H9 (cell line): Measurements from ENCODE around the gene ARMC5. TPM values are rescaled to one million over a fixed set of nuclear protein-coding genes. Genes with fewer than 3 reads are reported as not detected.

ENCODE experiments used
- DNase-seq: peaks from one replicate; pipeline ENCODE4 v3.0.0-alpha.2; 2017
- H2AFZ ChIP-seq: one replicate; pipeline ENCODE4 v1.6.1; 2013; ENCODE audit warnings: mild to moderate bottlenecking, low read length, control low read depth, moderate library complexity
- H2AK5ac ChIP-seq: 2 replicates; pipeline ENCODE4 v1.6.1; 2013; ENCODE audit warnings: low read length, control low read depth, mixed read lengths; ENCODE audit not compliant: insufficient read length
- H2BK120ac ChIP-seq: one replicate; pipeline ENCODE4 v1.6.1; 2013; ENCODE audit warnings: low read depth, mild to moderate bottlenecking, low read length, control low read depth, inconsistent platforms; ENCODE audit not compliant: poor library complexity, severe bottlenecking
- H2BK12ac ChIP-seq: 2 replicates; pipeline ENCODE4 v1.6.1; 2013; ENCODE audit warnings: low read length, control low read depth, mixed read lengths, low read depth; ENCODE audit not compliant: insufficient read length
- H2BK15ac ChIP-seq: 2 replicates; pipeline ENCODE4 v1.6.1; 2013; ENCODE audit warnings: low read depth, low read length, control low read depth
- H2BK20ac ChIP-seq: one replicate; pipeline ENCODE4 v1.6.1; 2013; ENCODE audit warnings: low read depth, mild to moderate bottlenecking, low read length, control low read depth, inconsistent platforms; ENCODE audit not compliant: poor library complexity, severe bottlenecking
- H2BK5ac ChIP-seq: 2 replicates; pipeline ENCODE4 v1.6.1; 2013; ENCODE audit warnings: low read length, control low read depth, mixed read lengths; ENCODE audit not compliant: insufficient read length
- H3K14ac ChIP-seq: 2 replicates; pipeline ENCODE4 v1.6.1; 2013; ENCODE audit warnings: low read length, control low read depth; ENCODE audit not compliant: insufficient read depth
- H3K18ac ChIP-seq: 2 replicates; pipeline ENCODE4 v1.6.1; 2013; ENCODE audit warnings: low read depth, mild to moderate bottlenecking, mixed read lengths, low read length, control low read depth; ENCODE audit not compliant: insufficient read length
- H3K23ac ChIP-seq: 2 replicates; pipeline ENCODE4 v1.6.1; 2013; ENCODE audit warnings: low read length, control low read depth, mixed read lengths, low read depth; ENCODE audit not compliant: insufficient read length
- H3K23me2 ChIP-seq: 2 replicates; pipeline ENCODE4 v1.6.1; 2013; ENCODE audit warnings: low read depth, mild to moderate bottlenecking, mixed read lengths, low read length, control low read depth; ENCODE audit not compliant: insufficient read length, poor library complexity, severe bottlenecking
- H3K27ac ChIP-seq: 2 replicates; pipeline ENCODE4 v1.5.1; 2013; ENCODE audit warnings: low read length, control low read depth, mixed read lengths, low read depth; ENCODE audit not compliant: insufficient read length
- H3K27me3 ChIP-seq: 2 replicates; pipeline ENCODE4 v1.6.1; 2013; ENCODE audit warnings: low read length, control low read depth, inconsistent platforms; ENCODE audit not compliant: insufficient read depth
- H3K4ac ChIP-seq: 2 replicates; pipeline ENCODE4 v1.6.1; 2013; ENCODE audit warnings: low read depth, mild to moderate bottlenecking, control low read depth, inconsistent platforms, low read length, moderate library complexity
- H3K4me1 ChIP-seq: 2 replicates; pipeline ENCODE4 v1.6.1; 2013; ENCODE audit warnings: low read length, control low read depth, inconsistent platforms; ENCODE audit not compliant: insufficient read depth
- H3K4me2 ChIP-seq: 2 replicates; pipeline ENCODE4 v1.6.1; 2013; ENCODE audit warnings: low read length, control low read depth, mixed read lengths; ENCODE audit not compliant: insufficient read length, insufficient read depth
- H3K56ac ChIP-seq: 2 replicates; pipeline ENCODE4 v1.6.1; 2013; ENCODE audit warnings: low read depth, mild to moderate bottlenecking, mixed read lengths, low read length, control low read depth; ENCODE audit not compliant: insufficient read length
- H3K79me1 ChIP-seq: 2 replicates; pipeline ENCODE4 v1.6.1; 2013; ENCODE audit warnings: low read depth, mild to moderate bottlenecking, moderate library complexity, low read length, control low read depth, inconsistent platforms; ENCODE audit not compliant: insufficient read depth, poor library complexity, severe bottlenecking
- H3K79me2 ChIP-seq: 2 replicates; pipeline ENCODE4 v1.6.1; 2013; ENCODE audit warnings: low read length, control low read depth, inconsistent platforms; ENCODE audit not compliant: insufficient read depth
- H3K9ac ChIP-seq: 2 replicates; pipeline ENCODE4 v1.6.1; 2013; ENCODE audit warnings: low read length, control low read depth, mixed read lengths; ENCODE audit not compliant: insufficient read length; ENCODE audit errors: extremely low read depth
- H3K9me3 ChIP-seq: one replicate; pipeline ENCODE4 v1.6.1; 2013; ENCODE audit warnings: low read depth, low read length, inconsistent platforms; ENCODE audit not compliant: control insufficient read depth
- H3T11ph ChIP-seq: one replicate; pipeline ENCODE4 v1.6.1; 2013; ENCODE audit warnings: mild to moderate bottlenecking, low read length, control low read depth, inconsistent platforms
- H4K20me1 ChIP-seq: one replicate; pipeline ENCODE4 v1.6.1; 2013; ENCODE audit not compliant: control insufficient read depth, insufficient read length, insufficient read depth
- H4K5ac ChIP-seq: 2 replicates; pipeline ENCODE4 v1.6.1; 2013; ENCODE audit warnings: low read depth, mild to moderate bottlenecking, mixed read lengths, low read length, control low read depth; ENCODE audit not compliant: insufficient read length
- H4K8ac ChIP-seq: replicated peaks from 2 replicates; pipeline ENCODE4 v1.6.1; 2013; ENCODE audit warnings: low read length, control low read depth, mixed read lengths, low read depth; ENCODE audit not compliant: insufficient read length
- H4K91ac ChIP-seq: 2 replicates; pipeline ENCODE4 v1.6.1; 2013; ENCODE audit warnings: low read depth, mild to moderate bottlenecking, moderate library complexity, mixed read lengths, low read length, control low read depth; ENCODE audit not compliant: insufficient read length
- H3K27ac Mint-ChIP-seq, 3 experiments: 2 replicates in 2 of 3; 3 replicates in 1 of 3; pipeline ENCODE4 v1.8.0; 2020 to 2021; ENCODE audit warnings: mixed read lengths in 3 of 3, mild to moderate bottlenecking in 1 of 3, moderate library complexity in 1 of 3
- H3K27me3 Mint-ChIP-seq: 2 replicates; pipeline ENCODE4 v1.8.0; 2021; ENCODE audit warnings: low read depth, mild to moderate bottlenecking, moderate library complexity, mixed read lengths
- H3K36me3 Mint-ChIP-seq, 3 experiments: 2 replicates in 2 of 3; 3 replicates in 1 of 3; pipeline ENCODE4 v1.8.0; 2020 to 2021; ENCODE audit warnings: low read depth in 3 of 3, mixed read lengths in 3 of 3; ENCODE audit not compliant: insufficient read depth in 1 of 3
- H3K4me1 Mint-ChIP-seq, 2 experiments: 2 replicates each; pipeline ENCODE4 v1.8.0; 2020; ENCODE audit warnings: mixed read lengths in 2 of 2
- H3K4me3 Mint-ChIP-seq, 2 experiments: 2 replicates in 1 of 2; 3 replicates in 1 of 2; pipeline ENCODE4 v1.8.0; 2020 to 2021; ENCODE audit warnings: mild to moderate bottlenecking in 2 of 2, mixed read lengths in 2 of 2, moderate library complexity in 1 of 2
- H3K9me3 Mint-ChIP-seq, 2 experiments: 2 replicates in 1 of 2; 3 replicates in 1 of 2; pipeline ENCODE4 v1.8.0; 2020; ENCODE audit warnings: mild to moderate bottlenecking in 2 of 2, mixed read lengths in 2 of 2, moderate library complexity in 1 of 2
- whole genome bisulfite sequencing: extraction: QIAGEN DNeasy Blood & Tissue Kit; methylation state at CpG from one replicate; pipeline ENCODE4 v1.1.7; 2013; ENCODE audit warnings: missing lambda C conversion rate, low lambda C conversion rate, mixed read lengths; ENCODE audit not compliant: insufficient read length; ENCODE audit errors: extremely low coverage; 5-methylcytosine and 5-hydroxymethylcytosine counted together
- total RNA-seq: library from RNA; stranded (reverse); gene quantifications from 2 replicates; pipeline ENCODE4 v1.2.1, GENCODE V29; 2021
- TF ChIP-seq, protein P1 (sequence below): fragments of 200-600 bp; sonication (generic); conservative IDR thresholded peaks from 3 replicates; pipeline ENCODE4 v1.8.0; 2021; ENCODE audit warnings: antibody characterized with exemption, mild to moderate bottlenecking

ARMC5 gene
- total RNA-seq, 1 experiment from 2014 or later: 18.7 TPM

DNA sequence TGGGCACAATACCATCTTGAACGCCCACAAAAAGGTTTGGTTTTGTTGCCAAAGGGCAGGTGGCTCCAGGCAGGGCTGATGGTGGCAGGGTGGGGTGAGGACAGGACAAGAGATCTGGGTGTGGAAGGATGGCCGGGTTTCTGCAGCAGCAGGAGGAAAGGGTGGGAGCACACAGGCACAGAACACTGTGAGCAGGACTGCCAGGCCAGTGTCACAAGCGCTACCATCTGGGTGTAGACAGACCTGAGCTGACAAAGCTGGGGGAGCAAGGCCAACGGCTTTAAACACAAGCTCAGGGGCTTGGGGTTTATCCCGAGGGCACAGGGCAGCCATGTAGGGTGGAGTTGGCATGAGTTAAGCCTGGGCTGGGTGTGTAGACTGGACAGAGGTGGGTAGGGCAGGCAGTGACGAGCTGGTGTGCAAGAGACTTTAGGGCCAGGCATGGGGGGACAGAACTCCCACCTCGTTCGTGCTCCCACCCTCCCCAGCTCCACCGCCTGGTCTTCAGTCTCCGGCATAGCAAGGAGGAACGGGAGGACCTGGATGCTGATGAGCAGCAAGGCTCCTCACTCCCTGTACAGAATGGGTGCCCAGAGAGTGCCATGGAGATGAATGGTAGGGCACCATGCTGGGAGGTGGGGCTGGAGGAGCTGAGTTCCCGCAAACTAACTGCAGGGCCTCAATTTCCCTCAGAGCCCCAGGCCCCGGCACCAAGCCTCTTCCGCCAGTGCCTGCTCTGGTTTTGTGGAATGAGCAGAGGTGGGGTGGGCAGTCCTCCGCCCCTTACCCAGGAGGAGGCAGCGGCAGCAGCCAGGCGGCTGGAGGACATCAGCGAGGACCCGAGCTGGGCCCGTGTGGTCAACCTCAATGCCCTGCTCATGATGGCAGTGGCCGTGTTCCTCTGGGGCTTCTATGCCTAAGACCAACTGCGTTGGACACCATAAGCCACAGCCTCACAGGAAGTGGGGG, 30.6 kb downstream of the ARMC5 start:
- Histone ChIP-seq H4K5ac (no peak overlapping the region), H3K4ac (no peak overlapping the region), H3K27me3 (peaks cover 13% of the 10 kb centered on the region; the same call in 1 of the 2 replicates), H2BK5ac (no peak overlapping the region), H3K79me2 (no peaks in the 10 kb centered on the region), H3K23me2 (peaks cover 11% of the 10 kb centered on the region), H3K18ac (no peak overlapping the region), H2AK5ac (no peak overlapping the region), H2BK15ac (no peak overlapping the region), H2BK120ac (no peak overlapping the region), H2BK20ac (no peak overlapping the region), H2BK12ac (no peak overlapping the region), H3K4me2 (no peak overlapping the region), H3K9ac (no peak overlapping the region), H3K79me1 (no peaks in the 10 kb centered on the region), H3K56ac (no peak overlapping the region), H2AFZ (no peak overlapping the region), H3K23ac (no peak overlapping the region), H4K20me1 (no peaks in the 10 kb centered on the region), H3T11ph (no peak overlapping the region), H3K27ac (no peak overlapping the region), H3K14ac (no peak overlapping the region), H4K8ac (no peak overlapping the region), H3K9me3 (no peaks in the 10 kb centered on the region), H4K91ac (no peak overlapping the region), H3K4me1 (no peaks in the 10 kb centered on the region)
- peaks cover 48% of the 10 kb centered on the region for H3K27me3 Mint-ChIP-seq
- no CpG with 5 or more reads among the region's 22 CpGs for WGBS
- H3K27ac Mint-ChIP-seq: peak overlapping the region in 1 of 3 experiments; percentile 8; a peak in 1 of 7 replicates
- H3K36me3 Mint-ChIP-seq: peaks cover 17 to 37% (median 23%) of the 10 kb centered on the region in 3 experiments
- no peak for DNase-seq
- TF ChIP-seq, protein P1, sequence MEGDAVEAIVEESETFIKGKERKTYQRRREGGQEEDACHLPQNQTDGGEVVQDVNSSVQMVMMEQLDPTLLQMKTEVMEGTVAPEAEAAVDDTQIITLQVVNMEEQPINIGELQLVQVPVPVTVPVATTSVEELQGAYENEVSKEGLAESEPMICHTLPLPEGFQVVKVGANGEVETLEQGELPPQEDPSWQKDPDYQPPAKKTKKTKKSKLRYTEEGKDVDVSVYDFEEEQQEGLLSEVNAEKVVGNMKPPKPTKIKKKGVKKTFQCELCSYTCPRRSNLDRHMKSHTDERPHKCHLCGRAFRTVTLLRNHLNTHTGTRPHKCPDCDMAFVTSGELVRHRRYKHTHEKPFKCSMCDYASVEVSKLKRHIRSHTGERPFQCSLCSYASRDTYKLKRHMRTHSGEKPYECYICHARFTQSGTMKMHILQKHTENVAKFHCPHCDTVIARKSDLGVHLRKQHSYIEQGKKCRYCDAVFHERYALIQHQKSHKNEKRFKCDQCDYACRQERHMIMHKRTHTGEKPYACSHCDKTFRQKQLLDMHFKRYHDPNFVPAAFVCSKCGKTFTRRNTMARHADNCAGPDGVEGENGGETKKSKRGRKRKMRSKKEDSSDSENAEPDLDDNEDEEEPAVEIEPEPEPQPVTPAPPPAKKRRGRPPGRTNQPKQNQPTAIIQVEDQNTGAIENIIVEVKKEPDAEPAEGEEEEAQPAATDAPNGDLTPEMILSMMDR: no peak
- peak overlapping the region in 1 of 2 experiments; percentile 61; a peak in 2 of 5 replicates for H3K4me3 Mint-ChIP-seq
- peaks cover 3 to 6% of the 10 kb centered on the region in 2 experiments; a peak in 3 of 4 replicates for H3K4me1 Mint-ChIP-seq
- peaks cover 0 to 2% of the 10 kb centered on the region in 2 experiments; a peak in 1 of 5 replicates for H3K9me3 Mint-ChIP-seq
